DMS114 treated with DMSO at 0.1 percent for 48 hours (cell line): ENCODE data around the gene CPLX1.

Source experiments
- DNase-seq: peaks from one replicate; lab custom pipeline; 2025; ENCODE audit not compliant: unreplicated experiment; lab: John Stamatoyannopoulos, UW

The CPLX1 gene

GRCh38 chr4:833731-834367 lies 7.9 kb upstream of the CPLX1 start:
- DNase-seq = no peak

GRCh38 chr4:833156-833555 lies 7.2 kb upstream of the CPLX1 start:
- DNase-seq = no peak

- DNase-seq = no peak
These were observed 6.6 kb upstream of the CPLX1 start for GRCh38 chr4:832536-832935.

GRCh38 chr4:832108-832507 lies 6.2 kb upstream of the CPLX1 start:
- DNase-seq = no peak

- DNase-seq = no peak
These were observed 5.5 kb upstream of the CPLX1 start for GRCh38 chr4:831483-831805.

- no peak for DNase-seq
These were observed 4.9 kb upstream of the CPLX1 start for GRCh38 chr4:830601-831482.

- DNase-seq = no peak
These were observed 4.1 kb upstream of the CPLX1 start for GRCh38 chr4:829761-830600.

- DNase-seq = no peak
These were observed 3.4 kb upstream of the CPLX1 start for GRCh38 chr4:829291-829690.

- DNase-seq = no peak
These were observed 2.8 kb upstream of the CPLX1 start for GRCh38 chr4:828641-829271.

- no peak for DNase-seq
These were observed 1.5 kb upstream of the CPLX1 start for GRCh38 chr4:827209-828081.

- DNase-seq = no peak
These were observed 729 bp upstream of the CPLX1 start for GRCh38 chr4:826508-827208.

GRCh38 chr4:825063-825970 lies 612 bp downstream of the CPLX1 start:
- no peak for DNase-seq

- no peak for DNase-seq
These were observed 1.4 kb downstream of the CPLX1 start for GRCh38 chr4:824461-825062.

- DNase-seq = no peak
These were observed 2.0 kb downstream of the CPLX1 start for GRCh38 chr4:823761-824460.

GRCh38 chr4:823176-823760 lies 2.7 kb downstream of the CPLX1 start:
- DNase-seq = no peak

- no peak for DNase-seq
These were observed 3.4 kb downstream of the CPLX1 start for GRCh38 chr4:822361-823175.

GRCh38 chr4:821631-822030 lies 4.3 kb downstream of the CPLX1 start:
- no peak for DNase-seq
